ENCODE results near the gene NDUFAF4.

The NDUFAF4 gene
- 4.7 to 26.5 (median 17.4) reads per million in 18 experiments for total RNA-seq

GRCh38 chr6:96897396-96898240 lies at the start of gene NDUFAF4:
TSS of gene NDUFAF4 (minus strand) at chr6:96897891. CDS start at chr6:96897801, 90 bp downstream.
- DNase-seq, result peak; percentile 97 to 98

- no peak for DNase-seq
Observed at GRCh38 chr6:96947055-96947454, 49.4 kb upstream of the NDUFAF4 start.

- no peak for DNase-seq
Observed at GRCh38 chr6:96943555-96944215, 46.0 kb upstream of the NDUFAF4 start.

- no peak for DNase-seq
Observed at GRCh38 chr6:96942676-96943075, 45.0 kb upstream of the NDUFAF4 start.

- DNase-seq, result no peak
Observed at GRCh38 chr6:96940322-96940721, 42.6 kb upstream of the NDUFAF4 start.

GRCh38 chr6:96939007-96939805 lies 41.5 kb upstream of the NDUFAF4 start:
- no peak for DNase-seq

- DNase-seq, result no peak
Observed at GRCh38 chr6:96934087-96934486, 36.4 kb upstream of the NDUFAF4 start.

- DNase-seq, result no peak
Observed at GRCh38 chr6:96931198-96931597, 33.5 kb upstream of the NDUFAF4 start.

- no peak for DNase-seq
Observed at GRCh38 chr6:96929741-96930140, 32.0 kb upstream of the NDUFAF4 start.

- no peak for DNase-seq
Observed at GRCh38 chr6:96927660-96928059, 30.0 kb upstream of the NDUFAF4 start.

- DNase-seq, result no peak
Observed at GRCh38 chr6:96926425-96926824, 28.7 kb upstream of the NDUFAF4 start.

GRCh38 chr6:96925290-96925687 lies 27.6 kb upstream of the NDUFAF4 start:
- no peak for DNase-seq

- DNase-seq, result no peak
Observed at GRCh38 chr6:96923871-96924493, 26.3 kb upstream of the NDUFAF4 start.

GRCh38 chr6:96923400-96923799 lies 25.7 kb upstream of the NDUFAF4 start:
- no peak for DNase-seq

GRCh38 chr6:96917098-96917497 lies 19.4 kb upstream of the NDUFAF4 start:
- peak in 1 of 2 donors; percentile 19 for DNase-seq

- no peak for DNase-seq
Observed at GRCh38 chr6:96913621-96914020, 15.9 kb upstream of the NDUFAF4 start.

GRCh38 chr6:96911751-96912150 lies 14.1 kb upstream of the NDUFAF4 start:
- DNase-seq, result no peak

- no peak for DNase-seq
Observed at GRCh38 chr6:96911171-96911570, 13.5 kb upstream of the NDUFAF4 start.

GRCh38 chr6:96909811-96910210 lies 12.1 kb upstream of the NDUFAF4 start:
- DNase-seq, result no peak

- DNase-seq, result peak; percentile 8 to 11
Observed at GRCh38 chr6:96907498-96907897, 9.8 kb upstream of the NDUFAF4 start.

GRCh38 chr6:96900873-96901272 lies 3.2 kb upstream of the NDUFAF4 start:
- DNase-seq, result no peak

GRCh38 chr6:96899451-96899998 lies 1.8 kb upstream of the NDUFAF4 start:
- no peak for DNase-seq
